Subcutaneous abdominal adipose tissue (tissue), 5 donors: ENCODE results near the gene ALDH3A2.

Source experiments
- H3K27ac ChIP-seq: one replicate; pipeline ENCODE4 v1.7.0; 2013; ENCODE audit warnings: low read depth, mild to moderate bottlenecking, inconsistent platforms, low read length, moderate library complexity
- H3K27me3 ChIP-seq, 5 donors: one replicate each; pipeline ENCODE4 v1.7.0; 2013; ENCODE audit warnings: low read length in 5 of 5, inconsistent platforms in 1 of 5; ENCODE audit not compliant: control insufficient read depth in 5 of 5, insufficient read depth in 4 of 5
- H3K36me3 ChIP-seq, 5 donors: one replicate each; pipeline ENCODE4 v1.7.0; 2013; ENCODE audit warnings: low read length in 5 of 5; ENCODE audit not compliant: control insufficient read depth in 5 of 5, insufficient read depth in 5 of 5
- H3K4me1 ChIP-seq, 5 donors: one replicate each; pipeline ENCODE4 v1.7.0; 2013; ENCODE audit warnings: low read length in 5 of 5, mild to moderate bottlenecking in 3 of 5, moderate library complexity in 1 of 5; ENCODE audit not compliant: control insufficient read depth in 5 of 5, insufficient read depth in 5 of 5
- H3K4me3 ChIP-seq, 5 donors: one replicate each; pipeline ENCODE4 v1.7.0; 2013; ENCODE audit warnings: low read length in 5 of 5, low read depth in 1 of 5
- H3K9ac ChIP-seq, 5 donors: one replicate each; pipeline ENCODE4 v1.7.0; 2013; ENCODE audit warnings: low read length in 5 of 5, mild to moderate bottlenecking in 4 of 5, moderate library complexity in 3 of 5
- H3K9me3 ChIP-seq, 5 donors: one replicate each; pipeline ENCODE4 v1.7.0; 2013; ENCODE audit warnings: low read length in 5 of 5; ENCODE audit not compliant: control insufficient read depth in 5 of 5
- donor health status: healthy.
- donor health status: healthy.
- donor health status: healthy.
- donor health status: healthy.
- donor health status: healthy.

ALDH3A2 gene

GRCh38 chr17:19630035-19630434 lies 18.5 kb upstream of the ALDH3A2 start:
- H3K27ac ChIP-seq, result no peak overlapping the region

GRCh38 chr17:19630661-19631060 lies 17.9 kb upstream of the ALDH3A2 start:
- no peak overlapping the region for H3K9ac ChIP-seq
- no peaks in the 10 kb centered on the region for H3K36me3 ChIP-seq
- no peaks in the 10 kb centered on the region for H3K27me3 ChIP-seq
- H3K27ac ChIP-seq, result no peak overlapping the region
- no peak overlapping the region for H3K4me3 ChIP-seq
- H3K9me3 ChIP-seq, result no peaks in the 10 kb centered on the region
- peaks cover 0 to 4% (median 0%) of the 10 kb centered on the region in 5 donors for H3K4me1 ChIP-seq

More at GRCh38 chr17:19630035-19630434, 18.5 kb upstream of the ALDH3A2 start:
- H3K9ac ChIP-seq, result no peak overlapping the region
- no peaks in the 10 kb centered on the region for H3K36me3 ChIP-seq
- peaks cover 0 to 1% (median 0%) of the 10 kb centered on the region in 5 donors for H3K4me1 ChIP-seq
- no peaks in the 10 kb centered on the region for H3K27me3 ChIP-seq
- H3K9me3 ChIP-seq, result no peaks in the 10 kb centered on the region
- no peak overlapping the region for H3K4me3 ChIP-seq

GRCh38 chr17:19631905-19632304 lies 16.6 kb upstream of the ALDH3A2 start:
- peaks cover 0 to 4% (median 0%) of the 10 kb centered on the region in 5 donors for H3K4me1 ChIP-seq
- H3K27ac ChIP-seq, result no peak overlapping the region
- no peak overlapping the region for H3K9ac ChIP-seq
- H3K27me3 ChIP-seq, result no peaks in the 10 kb centered on the region
- H3K36me3 ChIP-seq, result no peaks in the 10 kb centered on the region
- H3K4me3 ChIP-seq, result no peak overlapping the region
- no peaks in the 10 kb centered on the region for H3K9me3 ChIP-seq

GRCh38 chr17:19641687-19642372 lies 6.7 kb upstream of the ALDH3A2 start:
- H3K4me3 ChIP-seq, result no peak overlapping the region
- no peaks in the 10 kb centered on the region for H3K27me3 ChIP-seq
- peaks cover 0 to 30% (median 17%) of the 10 kb centered on the region in 5 donors for H3K4me1 ChIP-seq
- H3K9me3 ChIP-seq, result no peaks in the 10 kb centered on the region
- no peak overlapping the region for H3K9ac ChIP-seq
- no peaks in the 10 kb centered on the region for H3K36me3 ChIP-seq
- no peak overlapping the region for H3K27ac ChIP-seq

GRCh38 chr17:19642373-19642893 lies 6.1 kb upstream of the ALDH3A2 start:
- Histone ChIP-seq H3K27me3 (no peaks in the 10 kb centered on the region), H3K9ac (no peak overlapping the region), H3K4me1 (peaks cover 2 to 36% (median 23%) of the 10 kb centered on the region in 5 donors), H3K27ac (no peak overlapping the region), H3K4me3 (no peak overlapping the region), H3K36me3 (no peaks in the 10 kb centered on the region), H3K9me3 (no peaks in the 10 kb centered on the region)

- Histone ChIP-seq H3K4me1 (peaks cover 10 to 56% (median 43%) of the 10 kb centered on the region in 5 donors), H3K9me3 (no peaks in the 10 kb centered on the region), H3K36me3 (no peaks in the 10 kb centered on the region), H3K27ac (peak overlapping the region; percentile 100), H3K27me3 (no peaks in the 10 kb centered on the region), H3K4me3 (peak overlapping the region in 1 of 5 donors; percentile 18), H3K9ac (no peak overlapping the region)
Measured at GRCh38 chr17:19644493-19645210, 3.9 kb upstream of the ALDH3A2 start.

- Histone ChIP-seq H3K9ac (no peak overlapping the region), H3K27me3 (no peaks in the 10 kb centered on the region), H3K4me3 (no peak overlapping the region), H3K4me1 (peaks cover 10 to 68% (median 54%) of the 10 kb centered on the region in 5 donors), H3K27ac (peak overlapping the region; percentile 100), H3K36me3 (no peaks in the 10 kb centered on the region), H3K9me3 (no peaks in the 10 kb centered on the region)
Measured at GRCh38 chr17:19645734-19646201, 2.8 kb upstream of the ALDH3A2 start.

- H3K9me3 ChIP-seq, result no peaks in the 10 kb centered on the region
- no peaks in the 10 kb centered on the region for H3K36me3 ChIP-seq
- no peaks in the 10 kb centered on the region for H3K27me3 ChIP-seq
- H3K9ac ChIP-seq, result peak overlapping the region; percentile 31 to 91 (median 85)
- peak overlapping the region in 4 of 5 donors; percentile 80 to 95 (median 89) for H3K4me3 ChIP-seq
- peaks cover 14 to 80% (median 67%) of the 10 kb centered on the region in 5 donors for H3K4me1 ChIP-seq
- peak overlapping the region; percentile 100 for H3K27ac ChIP-seq
Measured at GRCh38 chr17:19646788-19647696, 1.5 kb upstream of the ALDH3A2 start.

GRCh38 chr17:19647697-19648474 lies 665 bp upstream of the ALDH3A2 start:
- peak overlapping the region; percentile 68 to 91 (median 85) for H3K9ac ChIP-seq
- H3K27ac ChIP-seq, result peak overlapping the region; percentile 100
- H3K36me3 ChIP-seq, result peaks cover 0 to 2% (median under 1%) of the 10 kb centered on the region in 5 donors
- no peaks in the 10 kb centered on the region for H3K27me3 ChIP-seq
- H3K4me1 ChIP-seq, result peaks cover 16 to 89% (median 74%) of the 10 kb centered on the region in 5 donors
- peak overlapping the region; percentile 80 to 95 (median 84) for H3K4me3 ChIP-seq
- H3K9me3 ChIP-seq, result no peaks in the 10 kb centered on the region
